HFFc6 (cell line): ENCODE results near the gene HBG1. TPM values are rescaled to one million over a fixed set of nuclear protein-coding genes. Genes with fewer than 3 reads are reported as not detected.

ENCODE experiments used
- DNase-seq: peaks from one replicate; pipeline ENCODE4 v3.0.0-alpha.2; 2018
- H3K27ac Mint-ChIP-seq: 2 replicates; pipeline ENCODE4 v1.8.0; 2020; ENCODE audit warnings: mild to moderate bottlenecking, mixed read lengths
- H3K27me3 Mint-ChIP-seq: 2 replicates; pipeline ENCODE4 v1.8.0; 2021; ENCODE audit warnings: mild to moderate bottlenecking, moderate library complexity, mixed read lengths; ENCODE audit not compliant: insufficient read depth
- H3K36me3 Mint-ChIP-seq: 2 replicates; pipeline ENCODE4 v1.8.0; 2021; ENCODE audit warnings: low read depth, mixed read lengths
- H3K4me1 Mint-ChIP-seq: 2 replicates; pipeline ENCODE4 v1.8.0; 2020; ENCODE audit warnings: low read depth, mixed read lengths
- H3K4me3 Mint-ChIP-seq: 2 replicates; pipeline ENCODE4 v1.8.0; 2020; ENCODE audit warnings: mild to moderate bottlenecking, moderate library complexity, mixed read lengths
- H3K9me3 Mint-ChIP-seq: 2 replicates; pipeline ENCODE4 v1.8.0; 2020; ENCODE audit warnings: mild to moderate bottlenecking, mixed read lengths
- CTCF ChIP-seq: fragments of 200-600 bp; sonication (generic); IDR thresholded peaks from 2 replicates; pipeline ENCODE4 v1.5.0; 2021; ENCODE audit warnings: antibody characterized with exemption, mild to moderate bottlenecking
- total RNA-seq, 6 experiments: library from RNA; stranded (reverse); fragmentation: NEBNext Ultra II Directional; extraction: Animal tissue kit (Norgen Biotek cat#: 25700); gene quantifications; 2 replicates in 1 of 6; 3 replicates in 5 of 6; pipeline ENCODE4 v1.2.3, GENCODE V29; 2021

Gene HBG1
- total RNA-seq, 6 experiments from 2014 or later = not detected

- H3K27me3 Mint-ChIP-seq = no peaks in the 10 kb centered on the region
- H3K27ac Mint-ChIP-seq = no peak overlapping the region
- no peak for TF ChIP-seq CTCF
- no peak for DNase-seq
- no peaks in the 10 kb centered on the region for H3K9me3 Mint-ChIP-seq
- H3K4me1 Mint-ChIP-seq = peaks cover 22% of the 10 kb centered on the region
- H3K36me3 Mint-ChIP-seq = no peaks in the 10 kb centered on the region
- H3K4me3 Mint-ChIP-seq = no peak overlapping the region
Observed at GRCh38 chr11:5231111-5231510, 18.5 kb downstream of the HBG1 start.

DNA sequence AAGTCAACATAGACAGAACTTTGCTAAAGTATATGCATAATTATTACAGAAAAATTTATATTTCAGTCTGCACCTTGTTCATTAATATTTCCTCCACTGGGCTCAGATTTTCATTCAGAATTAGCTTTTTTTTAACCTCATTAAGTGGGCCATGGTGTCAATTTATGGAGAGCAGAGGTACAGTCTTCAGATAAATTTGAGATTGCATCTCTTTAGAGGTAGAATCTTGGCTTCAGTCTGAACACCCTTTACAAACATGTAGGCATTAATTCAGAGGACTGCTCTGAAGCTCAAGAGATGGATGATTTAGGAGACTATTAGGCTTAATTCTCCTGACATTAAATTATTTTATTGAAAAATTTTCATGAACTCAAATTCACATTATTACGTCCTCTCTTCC lies 19.4 kb downstream of the HBG1 start:
- DNase-seq = no peak
- TF ChIP-seq CTCF = no peak
- H3K9me3 Mint-ChIP-seq = no peaks in the 10 kb centered on the region
- no peaks in the 10 kb centered on the region for H3K36me3 Mint-ChIP-seq
- H3K27ac Mint-ChIP-seq = no peak overlapping the region
- no peaks in the 10 kb centered on the region for H3K27me3 Mint-ChIP-seq
- no peak overlapping the region for H3K4me3 Mint-ChIP-seq
- H3K4me1 Mint-ChIP-seq = peaks cover 22% of the 10 kb centered on the region

GRCh38 chr11:5229796-5230195 lies 19.9 kb downstream of the HBG1 start:
- no peak for DNase-seq
- Mint-ChIP-seq H3K4me1 (peaks cover 22% of the 10 kb centered on the region), H3K4me3 (no peak overlapping the region), H3K27me3 (no peaks in the 10 kb centered on the region), H3K9me3 (no peaks in the 10 kb centered on the region), H3K36me3 (no peaks in the 10 kb centered on the region), H3K27ac (no peak overlapping the region)
- no peak for TF ChIP-seq CTCF

- TF ChIP-seq CTCF = no peak
- H3K9me3 Mint-ChIP-seq = no peaks in the 10 kb centered on the region
- no peaks in the 10 kb centered on the region for H3K27me3 Mint-ChIP-seq
- DNase-seq = no peak
- H3K4me1 Mint-ChIP-seq = peaks cover 19% of the 10 kb centered on the region
- no peak overlapping the region for H3K4me3 Mint-ChIP-seq
- H3K36me3 Mint-ChIP-seq = no peaks in the 10 kb centered on the region
- H3K27ac Mint-ChIP-seq = no peak overlapping the region
Observed at GRCh38 chr11:5229356-5229755, 20.3 kb downstream of the HBG1 start.

GRCh38 chr11:5228124-5228523 lies 21.5 kb downstream of the HBG1 start:
- H3K27ac Mint-ChIP-seq = no peak overlapping the region
- DNase-seq = no peak
- H3K4me3 Mint-ChIP-seq = no peak overlapping the region
- H3K9me3 Mint-ChIP-seq = no peaks in the 10 kb centered on the region
- H3K4me1 Mint-ChIP-seq = peaks cover 21% of the 10 kb centered on the region
- no peak for TF ChIP-seq CTCF
- no peaks in the 10 kb centered on the region for H3K36me3 Mint-ChIP-seq
- H3K27me3 Mint-ChIP-seq = no peaks in the 10 kb centered on the region

GRCh38 chr11:5227681-5228080 lies 22.0 kb downstream of the HBG1 start:
- Mint-ChIP-seq H3K27ac (no peak overlapping the region), H3K27me3 (no peaks in the 10 kb centered on the region), H3K4me3 (no peak overlapping the region), H3K9me3 (no peaks in the 10 kb centered on the region), H3K36me3 (no peaks in the 10 kb centered on the region), H3K4me1 (peaks cover 21% of the 10 kb centered on the region)
- DNase-seq = no peak
- TF ChIP-seq CTCF = no peak
